Lower leg skin (tissue), 3 donors: ENCODE measurements around the gene ZC3H7B.

Source experiments
- POLR2A ChIP-seq, 2 donors: fragments of 450-650 bp; IDR thresholded peaks; one replicate each; pipeline ENCODE4 v1.6.1; 2016 to 2017; ENCODE audit warnings: antibody characterized with exemption in 2 of 2, mild to moderate bottlenecking in 1 of 2, moderate library complexity in 1 of 2
- TF ChIP-seq, protein P1 (sequence below), 3 donors: fragments of 450-650 bp; IDR thresholded peaks; one replicate each; pipeline ENCODE4 v1.5.1; 2016; ENCODE audit warnings: antibody characterized with exemption in 3 of 3, mild to moderate bottlenecking in 3 of 3, moderate library complexity in 2 of 3

DNA sequence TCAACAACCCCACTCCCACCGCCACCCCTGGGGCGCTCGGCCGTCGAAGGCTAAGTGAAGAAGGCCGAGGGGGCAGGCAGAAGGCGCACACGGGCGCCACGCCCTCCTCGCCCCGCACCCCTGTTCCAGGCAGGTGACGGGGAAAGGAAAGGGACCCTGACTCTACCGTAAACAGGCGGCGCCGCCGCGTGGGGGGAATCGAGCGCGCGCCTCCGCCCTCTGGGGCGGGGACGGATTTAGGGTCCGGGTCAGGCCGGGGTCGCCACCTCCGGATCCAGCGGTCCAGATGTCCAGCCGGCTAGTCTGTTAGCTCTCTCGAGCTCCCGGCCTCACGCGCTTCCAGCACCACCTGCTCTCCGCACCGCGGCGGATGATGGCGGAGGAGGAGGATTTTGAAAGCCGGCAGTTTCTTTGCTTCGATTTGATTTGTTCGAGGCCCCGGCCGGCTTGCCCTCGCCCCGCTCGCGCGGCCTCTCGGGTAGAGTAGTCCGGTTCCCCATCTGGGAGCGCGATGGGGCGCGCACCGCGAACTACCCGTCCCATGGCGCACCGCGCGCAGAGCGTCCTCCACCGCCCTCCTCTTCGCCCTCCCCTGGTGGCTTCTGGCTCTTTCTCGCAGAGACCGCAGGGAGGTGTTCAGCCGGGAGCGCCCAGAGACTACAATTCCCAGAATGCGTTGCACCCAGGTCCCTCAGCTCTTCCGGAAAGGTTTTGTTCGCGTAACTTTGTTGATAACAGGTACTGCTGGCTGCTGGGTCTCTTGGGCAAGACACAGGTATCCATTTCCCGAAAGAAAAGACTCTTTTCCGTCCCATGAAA is 15.3 kb upstream of the ZC3H7B start, which contains the start of gene RANGAP1:
- TF ChIP-seq, protein P1, sequence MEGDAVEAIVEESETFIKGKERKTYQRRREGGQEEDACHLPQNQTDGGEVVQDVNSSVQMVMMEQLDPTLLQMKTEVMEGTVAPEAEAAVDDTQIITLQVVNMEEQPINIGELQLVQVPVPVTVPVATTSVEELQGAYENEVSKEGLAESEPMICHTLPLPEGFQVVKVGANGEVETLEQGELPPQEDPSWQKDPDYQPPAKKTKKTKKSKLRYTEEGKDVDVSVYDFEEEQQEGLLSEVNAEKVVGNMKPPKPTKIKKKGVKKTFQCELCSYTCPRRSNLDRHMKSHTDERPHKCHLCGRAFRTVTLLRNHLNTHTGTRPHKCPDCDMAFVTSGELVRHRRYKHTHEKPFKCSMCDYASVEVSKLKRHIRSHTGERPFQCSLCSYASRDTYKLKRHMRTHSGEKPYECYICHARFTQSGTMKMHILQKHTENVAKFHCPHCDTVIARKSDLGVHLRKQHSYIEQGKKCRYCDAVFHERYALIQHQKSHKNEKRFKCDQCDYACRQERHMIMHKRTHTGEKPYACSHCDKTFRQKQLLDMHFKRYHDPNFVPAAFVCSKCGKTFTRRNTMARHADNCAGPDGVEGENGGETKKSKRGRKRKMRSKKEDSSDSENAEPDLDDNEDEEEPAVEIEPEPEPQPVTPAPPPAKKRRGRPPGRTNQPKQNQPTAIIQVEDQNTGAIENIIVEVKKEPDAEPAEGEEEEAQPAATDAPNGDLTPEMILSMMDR (IDR thresholded peaks at IDR 0.05), result no peak
- no peak for TF ChIP-seq POLR2A (IDR thresholded peaks at IDR 0.05)
